Neutrophil (primary cell): ENCODE measurements around the gene ICAM2.

Source experiments
- H3K27ac ChIP-seq: fragments of 200-600 bp; sonication (generic); 2 replicates; pipeline ENCODE4 v1.5.1; 2016; ENCODE audit warnings: mild to moderate bottlenecking, moderate library complexity
- H3K27me3 ChIP-seq: fragments of 200-600 bp; sonication (generic); 2 replicates; pipeline ENCODE4 v1.6.0; 2016; ENCODE audit warnings: mild to moderate bottlenecking
- H3K36me3 ChIP-seq: fragments of 200-600 bp; sonication (generic); 2 replicates; pipeline ENCODE4 v1.5.1; 2017
- H3K4me1 ChIP-seq, 2 experiments: fragments of 200-600 bp in 1 of 2; sonication (generic) in 1 of 2; 1 replicate in 1 of 2; 2 replicates in 1 of 2; pipeline versions ENCODE4 v1.5.1 to v1.6.1; 2013 to 2016; ENCODE audit warnings: low read depth in 1 of 2, low read length in 1 of 2, mild to moderate bottlenecking in 1 of 2, moderate library complexity in 1 of 2; ENCODE audit not compliant: control insufficient read depth in 1 of 2, insufficient read depth in 1 of 2
- H3K4me3 ChIP-seq, 2 experiments: fragments of 200-600 bp in 1 of 2; sonication (generic) in 1 of 2; 1 replicate in 1 of 2; 2 replicates in 1 of 2; pipeline ENCODE4 v1.5.1; 2013 to 2016; ENCODE audit warnings: low read depth in 1 of 2, low read length in 1 of 2, mild to moderate bottlenecking in 1 of 2, moderate library complexity in 1 of 2
- H3K9me3 ChIP-seq: fragments of 200-600 bp; sonication (generic); 2 replicates; pipeline ENCODE4 v1.5.1; 2016
- CTCF ChIP-seq: fragments of 200-600 bp; sonication (generic); IDR thresholded peaks from 2 replicates; pipeline ENCODE4 v1.5.1; 2016; ENCODE audit warnings: antibody characterized with exemption

Gene ICAM2

GRCh38 chr17:64020056-64020766, at the start of gene ICAM2:
Gene ICAM2, minus strand, starts transcription at chr17:64020633. Its CDS starts 13,942 bp downstream, at chr17:64006691.
- H3K27ac ChIP-seq: peak within 1 kb of the TSS; percentile 71
- TF ChIP-seq CTCF: no peak
- peaks cover 16 to 21% of the 10 kb centered on the region in 2 experiments for H3K4me1 ChIP-seq
- H3K27me3 ChIP-seq: no peaks in the 10 kb centered on the region
- no peaks in the 10 kb centered on the region for H3K9me3 ChIP-seq
- no peaks in the 10 kb centered on the region for H3K36me3 ChIP-seq
- peak within 1 kb of the TSS; percentile 63 to 64 for H3K4me3 ChIP-seq

- Histone ChIP-seq H3K4me1 (peaks cover 18 to 19% of the 10 kb centered on the region in 2 experiments), H3K9me3 (no peaks in the 10 kb centered on the region), H3K27ac (no peak overlapping the region), H3K4me3 (no peak overlapping the region), H3K27me3 (no peaks in the 10 kb centered on the region), H3K36me3 (peaks cover 66% of the 10 kb centered on the region)
- TF ChIP-seq CTCF: no peak
Measured at GRCh38 chr17:64070213-64070612, 49.8 kb upstream of the ICAM2 start.

GRCh38 chr17:64069143-64069542, 48.7 kb upstream of the ICAM2 start:
- Histone ChIP-seq H3K4me3 (no peak overlapping the region), H3K4me1 (peaks cover 9 to 11% of the 10 kb centered on the region in 2 experiments), H3K27ac (no peak overlapping the region), H3K36me3 (peaks cover 77% of the 10 kb centered on the region), H3K9me3 (no peaks in the 10 kb centered on the region), H3K27me3 (no peaks in the 10 kb centered on the region)
- TF ChIP-seq CTCF: no peak

- H3K4me3 ChIP-seq: no peak overlapping the region
- H3K4me1 ChIP-seq: peaks cover 7 to 15% of the 10 kb centered on the region in 2 experiments
- no peaks in the 10 kb centered on the region for H3K9me3 ChIP-seq
- H3K27ac ChIP-seq: no peak overlapping the region
- no peak for TF ChIP-seq CTCF
- no peaks in the 10 kb centered on the region for H3K27me3 ChIP-seq
- peaks cover 90% of the 10 kb centered on the region for H3K36me3 ChIP-seq
Measured at GRCh38 chr17:64067657-64068056, 47.2 kb upstream of the ICAM2 start.

GRCh38 chr17:64066716-64067115, 46.3 kb upstream of the ICAM2 start:
- Histone ChIP-seq H3K4me3 (no peak overlapping the region), H3K9me3 (no peaks in the 10 kb centered on the region), H3K27ac (peak overlapping the region; percentile 25), H3K4me1 (peaks cover 7 to 15% of the 10 kb centered on the region in 2 experiments), H3K27me3 (no peaks in the 10 kb centered on the region), H3K36me3 (peaks cover 90% of the 10 kb centered on the region)
- TF ChIP-seq CTCF: no peak
